Astrocyte (in vitro differentiated cells and primary cell): ENCODE measurements around the gene SLC16A1.

Source experiments
- EZH2 ChIP-seq: IDR thresholded peaks from 2 replicates; pipeline ENCODE4 v1.6.1; 2012; ENCODE audit warnings: mild to moderate bottlenecking, low read length, inconsistent platforms; ENCODE audit not compliant: insufficient read depth
- TF ChIP-seq, protein P1 (sequence below): IDR thresholded peaks from 2 replicates; pipeline ENCODE4 v1.5.1; 2011; ENCODE audit warnings: low read depth, mild to moderate bottlenecking, inconsistent platforms, low read length, moderate library complexity; ENCODE audit not compliant: insufficient read depth

DNA sequence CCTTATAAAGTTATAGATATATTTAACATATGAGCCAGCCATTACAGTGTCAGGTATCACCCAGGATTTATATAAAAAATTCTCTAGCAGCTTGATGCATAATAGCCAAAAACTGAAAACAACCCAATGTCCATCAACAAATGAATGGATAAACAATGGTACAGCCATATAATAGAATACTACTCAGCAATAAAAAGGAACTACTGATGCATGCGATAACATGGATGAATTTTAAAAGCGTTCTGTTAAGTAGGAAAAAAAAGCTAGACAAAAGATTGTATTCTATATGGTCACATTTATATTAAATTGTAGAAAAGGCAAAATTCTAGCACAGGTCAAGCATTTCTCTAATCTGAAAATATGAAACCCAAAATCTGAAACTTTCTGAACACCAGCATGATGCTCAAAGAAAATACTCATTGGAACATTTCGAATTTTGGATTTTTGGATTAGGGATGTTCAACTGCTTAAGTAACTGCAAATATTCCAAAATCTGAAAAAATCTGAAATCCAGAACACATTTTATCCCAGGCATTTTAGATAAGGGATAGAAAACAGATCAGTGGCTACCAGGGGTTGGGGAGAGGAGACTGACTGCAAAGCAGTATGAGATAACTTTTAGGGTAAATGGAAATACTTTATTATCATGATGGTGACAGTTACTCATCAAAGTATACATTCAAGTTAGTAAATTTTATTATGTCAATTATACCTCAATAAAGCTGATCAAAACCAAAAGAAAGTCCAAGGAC lies 22.0 kb downstream of the SLC16A1 start:
- TF ChIP-seq, protein P1, sequence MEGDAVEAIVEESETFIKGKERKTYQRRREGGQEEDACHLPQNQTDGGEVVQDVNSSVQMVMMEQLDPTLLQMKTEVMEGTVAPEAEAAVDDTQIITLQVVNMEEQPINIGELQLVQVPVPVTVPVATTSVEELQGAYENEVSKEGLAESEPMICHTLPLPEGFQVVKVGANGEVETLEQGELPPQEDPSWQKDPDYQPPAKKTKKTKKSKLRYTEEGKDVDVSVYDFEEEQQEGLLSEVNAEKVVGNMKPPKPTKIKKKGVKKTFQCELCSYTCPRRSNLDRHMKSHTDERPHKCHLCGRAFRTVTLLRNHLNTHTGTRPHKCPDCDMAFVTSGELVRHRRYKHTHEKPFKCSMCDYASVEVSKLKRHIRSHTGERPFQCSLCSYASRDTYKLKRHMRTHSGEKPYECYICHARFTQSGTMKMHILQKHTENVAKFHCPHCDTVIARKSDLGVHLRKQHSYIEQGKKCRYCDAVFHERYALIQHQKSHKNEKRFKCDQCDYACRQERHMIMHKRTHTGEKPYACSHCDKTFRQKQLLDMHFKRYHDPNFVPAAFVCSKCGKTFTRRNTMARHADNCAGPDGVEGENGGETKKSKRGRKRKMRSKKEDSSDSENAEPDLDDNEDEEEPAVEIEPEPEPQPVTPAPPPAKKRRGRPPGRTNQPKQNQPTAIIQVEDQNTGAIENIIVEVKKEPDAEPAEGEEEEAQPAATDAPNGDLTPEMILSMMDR: no peak
- TF ChIP-seq EZH2: no peak
